Globus pallidus (tissue), 1 donor: ENCODE results near the gene PSMB10.
A peak's percentile ranks its signal among the peaks of the same experiment; 100 is the strongest.
"Not testable (repeated sequence)": the region's sequence is repeated elsewhere in the genome, so short reads cannot be mapped to it uniquely, and the experiment has no call there.

Experiments used
- DNase-seq: peaks from one replicate; pipeline ENCODE4 v3.0.0-alpha.2; 2015; ENCODE audit warnings: low spot score

The PSMB10 gene

DNA sequence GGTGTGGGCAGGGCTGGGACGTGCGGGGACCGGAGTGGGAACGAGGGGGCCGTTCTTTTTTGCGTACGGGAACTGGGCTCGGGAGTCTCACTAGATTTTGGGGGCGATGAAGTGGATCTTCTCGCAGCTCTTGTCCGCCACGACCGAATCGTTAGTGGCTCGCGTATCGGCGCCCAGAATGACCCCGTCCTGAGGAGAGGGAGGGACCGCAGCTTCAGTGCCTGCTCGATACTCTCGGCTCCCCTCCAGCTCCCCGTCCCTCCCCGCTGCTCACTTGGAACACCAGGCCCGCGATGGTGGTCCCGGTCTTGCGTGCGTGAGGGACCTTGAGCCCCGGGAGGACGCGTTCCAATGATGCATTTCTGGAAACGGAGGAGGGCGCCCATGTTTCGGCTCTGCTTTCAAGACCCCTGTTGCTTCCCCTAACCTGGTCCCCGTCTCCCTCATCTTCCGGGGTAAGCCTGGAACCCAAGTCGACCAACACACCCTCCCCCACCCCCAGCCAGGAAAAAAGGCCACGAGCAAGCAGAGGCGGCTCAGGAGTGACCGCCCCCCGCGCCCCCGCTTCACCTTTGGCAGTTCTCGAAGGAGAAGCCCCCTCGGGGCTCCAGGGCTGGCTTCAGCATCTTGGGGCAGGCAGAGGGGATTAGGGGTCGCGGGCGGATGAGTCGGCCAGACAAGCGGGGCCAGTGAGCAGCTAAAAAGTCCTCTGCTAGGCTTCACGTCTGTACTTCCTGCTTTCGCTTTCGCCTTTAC lies at the start of gene PSMB10:
TSS of gene PSMB10 (minus strand) at position 727 of the 756 bp plus-strand sequence. CDS start at position 626, 101 bp downstream.
- DNase-seq: no peak

DNA sequence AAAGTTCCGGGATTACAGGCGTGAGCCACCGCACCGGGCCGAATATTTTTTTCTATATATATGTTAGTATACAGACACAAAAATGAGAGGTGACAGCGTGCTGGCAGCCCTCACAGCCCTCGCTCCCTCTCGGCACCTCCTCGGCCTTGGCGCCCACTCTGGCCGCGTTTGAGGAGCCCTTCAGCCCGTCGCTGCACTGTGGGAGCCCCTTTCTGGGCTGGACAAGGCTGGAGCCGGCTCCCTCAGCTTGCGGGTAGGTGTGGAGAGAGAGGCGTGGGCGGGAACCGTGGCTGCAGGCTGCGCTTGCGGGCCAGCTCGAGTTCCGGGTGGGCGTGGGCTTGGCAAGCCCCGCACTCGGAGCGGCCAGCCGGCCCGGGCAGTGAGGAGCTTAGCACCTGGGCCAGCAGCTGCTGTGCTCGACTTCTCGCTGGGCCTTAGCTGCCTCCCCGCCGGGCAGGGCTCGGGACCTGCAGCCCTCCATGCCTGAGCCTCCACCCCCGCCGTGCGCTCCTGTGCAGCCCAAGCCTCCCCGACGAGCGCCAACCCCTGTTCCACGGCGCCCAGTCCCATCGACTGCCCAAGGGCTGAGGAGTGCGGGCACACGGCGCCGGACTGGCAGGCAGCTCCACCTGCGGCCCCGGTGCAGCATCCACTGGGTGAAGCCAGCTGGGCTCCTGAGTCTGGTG lies 45.5 kb upstream of the PSMB10 start:
- no peak for DNase-seq

DNA sequence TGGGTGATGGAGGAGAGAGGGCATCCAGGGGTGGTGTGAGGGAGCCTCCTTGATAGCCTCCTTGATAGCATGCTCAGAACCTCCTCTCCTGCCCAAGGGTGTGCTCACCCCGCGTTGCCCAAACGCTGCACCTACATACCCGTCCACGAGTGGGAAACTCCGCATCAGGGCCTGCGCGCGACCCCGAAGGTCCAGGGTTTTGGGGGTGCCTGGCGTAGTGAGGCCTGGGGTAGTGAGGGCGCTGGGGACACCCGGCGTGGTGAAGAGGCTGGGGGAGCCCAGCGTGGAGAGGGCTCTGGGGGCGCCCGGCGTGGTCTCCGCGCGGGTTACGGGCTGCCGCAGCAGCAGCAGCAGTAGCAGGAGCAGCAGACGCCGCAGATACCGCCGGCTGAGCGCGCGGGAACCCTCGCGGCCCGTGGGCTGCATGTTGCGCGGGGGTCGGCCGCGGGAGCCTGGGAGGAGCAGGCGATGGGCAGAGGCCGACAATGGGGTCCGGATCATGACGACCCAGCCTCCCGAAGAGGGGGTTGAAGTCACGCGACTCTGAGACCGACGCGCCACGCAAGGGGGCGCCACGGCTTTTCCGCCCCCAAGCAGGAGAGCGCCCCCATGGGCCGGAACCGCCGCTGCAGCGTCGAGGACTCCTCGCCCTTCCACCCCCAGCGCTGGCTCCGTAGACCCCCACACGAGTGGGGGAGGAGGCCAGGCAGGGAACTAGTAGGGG lies 43.5 kb upstream of the PSMB10 start, which contains the start of gene DPEP3:
TSS of gene DPEP3 (minus strand) at position 545 of the 724 bp plus-strand sequence. CDS start at position 426, 119 bp downstream.
- DNase-seq: no peak

DNA sequence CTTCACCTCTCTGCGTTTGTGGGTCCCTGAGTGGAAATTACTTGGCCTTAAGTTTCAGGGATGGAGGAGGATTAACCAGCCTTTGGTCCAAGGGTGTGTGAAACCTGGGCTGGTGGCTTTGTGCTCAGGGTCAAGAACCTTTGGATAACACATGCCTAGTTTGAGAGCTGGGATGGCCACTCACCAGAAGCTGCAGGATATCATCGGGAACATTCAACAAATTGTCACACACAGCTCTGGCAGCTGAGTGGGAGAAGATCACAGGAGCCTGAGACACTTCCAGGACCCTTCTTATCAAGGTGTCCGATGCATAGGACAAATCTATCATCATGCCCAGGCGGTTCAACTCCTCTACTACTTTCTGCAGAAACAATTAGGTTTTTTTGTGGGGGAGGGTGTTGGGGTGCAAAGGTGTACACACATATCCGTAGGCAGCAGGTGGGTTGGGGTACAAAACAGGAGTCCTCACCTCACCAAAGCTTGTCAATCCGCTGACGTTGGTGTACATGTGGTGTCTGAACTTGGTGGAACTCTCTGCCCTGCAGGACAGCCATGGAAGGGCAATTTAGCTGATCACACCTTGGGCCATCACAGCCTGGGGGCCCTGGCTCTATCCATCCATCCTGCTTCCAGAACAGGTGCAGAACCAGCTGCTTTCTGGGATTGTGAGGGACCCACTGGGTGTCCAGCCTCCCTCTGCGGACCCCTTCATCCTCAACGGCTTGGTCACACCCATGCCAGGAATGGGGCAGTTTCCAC lies 41.0 kb upstream of the PSMB10 start:
- DNase-seq: no peak

DNA sequence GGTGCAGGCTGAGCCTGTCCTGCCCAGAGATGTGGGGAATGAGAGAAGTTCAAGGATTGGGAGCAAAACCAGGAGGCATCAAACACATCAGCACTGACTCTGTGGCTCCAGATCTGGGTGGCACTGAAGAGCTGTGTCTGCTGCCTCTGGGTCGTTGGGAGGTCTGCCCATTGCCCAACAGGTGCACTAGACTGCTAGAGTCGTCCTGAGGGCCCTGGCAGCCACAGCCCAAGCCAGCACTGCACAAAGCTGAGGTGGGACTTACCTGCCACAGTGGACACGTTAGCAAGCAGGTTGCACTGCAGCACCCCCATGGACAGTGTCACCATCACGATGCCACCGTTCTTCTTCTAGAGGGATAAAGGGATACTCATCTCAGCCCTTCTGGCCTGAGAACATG lies 40.4 kb upstream of the PSMB10 start:
- DNase-seq: no peak

DNA sequence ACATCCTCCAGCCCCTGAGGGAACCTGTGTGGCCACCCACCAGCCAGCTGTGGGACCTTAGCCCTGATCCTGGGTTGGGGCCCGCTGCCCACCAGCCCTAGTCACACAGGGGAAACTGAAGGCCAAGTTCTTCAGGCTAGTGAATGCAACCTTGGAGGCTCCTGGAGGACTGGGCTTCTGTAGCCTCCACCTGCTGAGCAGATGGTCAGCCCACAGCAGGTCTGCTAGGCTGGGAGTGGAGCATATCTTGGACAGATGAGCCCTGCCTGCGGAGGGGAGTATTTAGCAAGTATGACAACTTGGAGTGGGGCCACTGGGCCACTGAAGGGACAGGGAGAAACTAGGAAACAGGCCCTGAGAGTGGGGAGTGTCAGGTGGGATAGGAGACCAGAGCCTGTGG lies 39.6 kb upstream of the PSMB10 start:
- DNase-seq: no peak

DNA sequence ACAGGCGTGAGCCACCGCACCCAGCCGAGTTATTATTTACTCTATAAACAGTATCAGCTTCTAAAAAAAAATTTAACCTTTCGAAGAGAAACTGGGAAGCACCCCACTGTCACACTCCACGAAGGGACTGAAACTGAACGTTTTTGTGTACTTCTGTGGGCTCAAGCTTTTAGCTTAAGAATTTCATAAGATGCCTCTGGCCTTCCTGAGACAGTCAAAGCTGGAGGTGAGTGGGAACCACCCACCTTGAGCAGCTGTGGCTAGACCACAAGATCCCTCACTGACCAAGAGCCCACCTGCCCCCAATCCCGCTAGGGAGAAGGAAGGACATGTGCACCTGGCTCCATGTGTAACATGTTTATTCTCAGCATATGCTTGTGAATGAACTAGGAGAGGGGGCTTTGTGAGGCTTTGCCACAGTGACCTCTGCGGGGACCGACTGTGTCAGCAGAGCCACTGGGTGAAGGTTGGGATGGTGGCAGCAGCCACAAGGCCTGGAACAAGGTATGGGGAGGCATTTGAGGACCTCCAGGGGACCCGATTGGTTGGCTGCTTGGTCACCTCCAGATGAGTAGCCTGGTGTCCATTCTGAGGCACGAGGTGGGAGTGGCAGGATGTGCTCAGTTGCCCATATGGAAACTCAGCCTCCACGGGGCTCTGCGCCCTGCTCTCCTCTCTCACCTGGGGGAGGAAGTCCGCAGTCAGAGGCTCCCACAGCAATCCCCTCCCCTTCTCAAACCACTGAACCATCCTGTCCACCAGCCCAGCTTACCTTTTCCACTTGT lies 38.9 kb upstream of the PSMB10 start:
- no peak for DNase-seq

DNA sequence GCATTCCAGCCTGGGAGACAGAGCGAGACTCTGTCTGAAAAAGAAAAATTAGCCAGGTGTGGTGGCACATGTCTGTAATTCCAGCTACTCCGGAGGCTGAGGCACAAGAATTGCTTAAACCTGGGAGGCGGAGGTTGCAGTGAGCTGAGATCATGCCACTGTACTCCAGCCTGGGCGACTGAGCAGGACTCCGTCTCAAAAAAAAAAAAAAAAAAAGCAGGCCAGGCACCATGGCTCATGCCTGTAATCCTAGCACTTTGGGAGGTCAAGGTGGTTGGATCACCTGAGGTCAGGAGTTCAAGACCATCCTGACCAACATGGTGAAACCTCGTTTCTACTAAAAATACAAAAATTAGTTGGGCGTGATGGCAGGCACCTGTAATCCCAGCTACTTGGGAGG lies 35.6 kb upstream of the PSMB10 start:
- DNase-seq: not testable (repeated sequence)

DNA sequence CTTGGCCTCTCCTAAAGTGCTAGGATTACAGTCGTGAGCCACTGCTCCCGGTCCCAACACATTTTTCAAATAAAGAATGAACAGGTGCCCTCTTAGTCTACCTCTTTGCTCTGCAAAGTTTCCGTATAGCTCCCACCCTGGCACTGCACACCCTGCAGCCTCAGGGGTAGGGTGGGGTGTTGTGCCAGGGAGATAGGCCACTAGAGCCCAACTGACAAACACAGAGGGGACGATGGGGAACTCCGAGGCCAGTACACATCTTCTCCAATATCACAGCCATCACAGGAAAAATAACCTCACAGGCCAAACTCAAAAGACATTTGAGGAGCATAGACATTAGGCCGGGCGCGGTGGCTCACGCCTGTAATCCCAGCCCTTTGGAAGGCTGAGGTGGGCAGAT lies 34.5 kb upstream of the PSMB10 start:
- DNase-seq: no peak

DNA sequence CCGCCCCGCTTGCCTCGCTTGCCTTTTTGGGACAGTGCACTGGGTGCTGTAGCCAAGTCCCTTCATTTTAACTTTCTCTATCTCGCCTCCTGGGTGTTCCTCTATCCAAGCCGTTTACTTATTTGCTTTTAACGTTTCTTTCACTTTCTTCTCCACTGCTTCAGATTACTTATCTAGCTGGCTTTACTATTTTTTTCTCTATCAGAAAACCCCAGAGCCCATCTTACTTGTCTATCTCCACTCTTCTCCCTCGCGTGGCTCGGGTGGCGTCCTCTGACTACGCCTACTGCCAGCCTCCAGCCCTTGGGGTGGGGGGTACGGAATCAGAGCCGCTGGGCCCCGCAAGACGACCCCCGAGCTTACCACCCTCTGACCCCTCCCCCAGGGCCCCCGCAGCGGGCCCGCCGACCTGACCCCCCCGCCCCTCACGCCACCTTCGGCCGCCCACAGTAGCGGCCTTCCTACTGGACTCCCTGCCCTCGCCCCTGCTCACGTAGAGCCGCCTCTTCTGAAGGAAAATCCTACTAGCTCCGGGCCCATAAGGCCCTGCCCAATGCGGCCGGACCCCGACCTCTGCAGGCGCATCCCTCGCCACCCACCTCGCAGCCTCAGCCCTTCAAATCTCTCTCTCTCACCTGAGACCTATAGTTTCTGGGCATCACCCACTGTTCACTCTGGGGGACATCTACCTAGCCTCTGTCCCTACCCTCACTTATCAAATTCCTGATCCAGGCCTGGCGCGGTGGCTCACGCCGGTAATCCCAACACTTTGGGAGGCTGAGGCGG lies 32.8 kb upstream of the PSMB10 start:
- DNase-seq: no peak

DNA sequence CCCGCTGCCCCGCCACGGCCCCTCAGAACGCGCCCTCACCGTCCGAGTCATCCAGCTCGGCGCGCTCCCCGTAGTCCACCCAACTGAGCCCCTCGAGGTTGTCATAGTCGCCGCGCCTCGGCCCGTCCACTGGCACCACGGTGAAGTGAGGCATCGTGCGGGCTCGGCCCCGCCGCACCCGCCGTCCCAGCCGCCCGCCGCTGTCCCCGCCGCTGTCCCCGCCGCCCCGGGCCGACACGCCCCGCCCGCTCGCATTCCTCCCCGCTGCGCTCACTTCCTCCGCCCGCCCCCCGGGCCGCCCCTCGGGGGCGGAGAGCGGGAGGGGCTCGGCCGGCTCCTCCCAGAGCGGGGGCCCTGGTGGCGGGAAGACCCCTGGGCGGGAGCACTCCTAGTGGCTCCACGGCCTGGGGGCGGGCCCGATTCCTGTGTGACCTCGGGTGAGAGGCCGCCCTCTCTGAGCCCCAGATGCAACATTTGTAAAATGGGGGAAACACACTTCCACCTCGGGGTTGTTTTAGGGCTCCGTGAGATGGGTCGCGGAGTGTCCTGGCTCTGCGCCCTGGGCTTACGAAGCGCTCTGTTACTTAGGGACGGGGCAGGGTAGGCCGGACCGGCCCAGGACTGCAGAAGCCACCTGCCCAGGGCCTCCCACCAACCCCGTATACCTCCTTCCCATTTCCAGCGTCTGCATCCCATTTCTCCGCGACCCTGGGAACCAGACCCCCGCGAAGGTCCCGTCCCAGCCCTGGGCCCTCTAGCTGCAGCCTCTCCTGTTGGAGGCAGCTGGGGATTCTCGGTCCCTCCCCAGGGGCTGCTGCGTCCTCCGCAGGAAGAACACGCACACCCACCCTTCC lies 32.0 kb upstream of the PSMB10 start, which contains the start of gene SLC12A4:
TSS of gene SLC12A4 (minus strand) at position 238 of the 854 bp plus-strand sequence. CDS start at position 154, 84 bp downstream.
- DNase-seq: peak; percentile 55

DNA sequence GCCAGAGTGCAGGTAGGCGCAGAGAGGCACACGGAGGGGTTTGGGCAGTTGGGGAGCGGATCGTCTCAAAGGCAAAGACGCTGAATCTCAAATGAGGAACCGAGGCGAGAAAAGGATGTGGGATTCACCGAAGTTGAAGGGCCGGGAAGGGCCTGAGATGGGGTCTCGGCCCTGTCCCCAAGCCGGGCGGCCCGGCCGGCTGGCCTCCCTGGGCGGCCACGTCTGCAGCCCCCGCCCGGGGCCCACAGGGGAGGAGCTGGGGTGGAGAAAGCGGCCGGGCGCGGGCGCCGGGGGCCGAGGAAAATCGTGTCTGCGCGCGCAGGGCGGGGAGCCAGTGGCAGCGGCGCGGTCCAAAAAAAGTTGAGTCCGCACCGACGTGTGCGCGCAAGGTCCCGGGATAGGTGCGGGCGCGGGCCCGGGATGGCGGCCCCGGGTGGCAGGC lies 31.3 kb upstream of the PSMB10 start:
- no peak for DNase-seq

DNA sequence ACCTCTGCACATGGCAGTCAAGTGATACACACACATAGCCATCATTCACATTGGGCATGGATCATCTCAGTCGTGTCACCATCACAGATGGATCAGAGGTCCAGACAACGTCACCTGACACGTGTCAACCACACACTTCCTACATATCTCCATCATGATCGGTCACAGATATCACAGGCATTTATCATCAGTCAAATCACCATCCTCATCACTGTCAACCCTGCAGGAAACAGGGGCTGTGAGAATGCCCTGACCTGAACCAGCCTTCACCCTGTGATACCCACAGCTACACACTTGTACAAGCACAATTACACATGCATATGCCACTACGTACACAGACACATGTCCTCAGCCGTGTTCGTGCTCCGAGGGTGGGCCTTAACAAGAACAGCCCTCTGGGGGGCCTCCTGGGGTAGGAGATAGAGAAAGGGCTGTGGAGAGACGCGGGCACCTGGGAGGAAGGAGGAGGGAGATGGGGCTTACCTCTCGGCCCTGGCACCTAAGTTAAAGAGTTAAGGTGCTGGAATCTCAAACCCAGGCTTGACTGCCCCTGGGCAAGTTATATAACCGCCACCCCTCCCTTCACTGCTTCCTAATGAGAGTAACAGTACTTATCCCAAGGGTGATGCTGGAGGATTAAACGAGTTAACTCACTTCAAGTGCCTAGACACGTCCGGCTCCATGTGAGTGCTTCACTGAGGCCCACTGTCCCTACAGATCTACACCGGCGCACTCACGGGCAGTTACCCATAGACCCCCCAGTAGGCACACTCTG lies 30.7 kb upstream of the PSMB10 start:
- DNase-seq: no peak

DNA sequence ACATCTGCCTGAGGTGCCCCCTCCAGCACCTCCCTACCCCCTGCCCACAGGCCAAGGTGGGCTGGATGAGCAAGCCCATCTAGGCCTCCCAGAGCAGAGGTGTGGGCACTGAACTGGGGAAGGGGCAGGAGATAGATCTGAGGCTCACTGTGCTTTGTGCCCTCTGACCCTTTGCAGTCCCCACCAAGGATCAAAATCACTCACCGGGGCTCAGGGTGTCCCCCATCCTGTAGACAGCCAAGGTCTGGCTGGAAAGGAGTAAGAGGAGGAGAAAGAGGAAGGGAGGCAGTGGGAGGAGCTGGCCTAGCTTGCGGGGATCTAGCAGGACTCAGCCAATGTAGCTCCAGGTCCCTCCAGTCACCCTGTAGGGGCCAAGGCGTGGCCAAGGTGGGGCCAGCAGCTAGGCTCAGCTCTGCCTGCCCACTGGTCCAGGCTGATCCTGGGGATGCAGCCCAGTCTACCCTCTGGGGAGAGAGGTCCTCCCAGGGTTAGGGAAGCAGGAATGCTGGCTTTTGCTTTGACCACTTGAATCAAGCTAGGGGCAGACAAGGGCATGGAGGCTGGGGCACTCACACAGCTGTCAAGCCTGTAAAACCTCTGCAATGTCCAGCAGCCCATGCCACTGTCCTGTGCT lies 30.0 kb upstream of the PSMB10 start:
- DNase-seq: no peak

DNA sequence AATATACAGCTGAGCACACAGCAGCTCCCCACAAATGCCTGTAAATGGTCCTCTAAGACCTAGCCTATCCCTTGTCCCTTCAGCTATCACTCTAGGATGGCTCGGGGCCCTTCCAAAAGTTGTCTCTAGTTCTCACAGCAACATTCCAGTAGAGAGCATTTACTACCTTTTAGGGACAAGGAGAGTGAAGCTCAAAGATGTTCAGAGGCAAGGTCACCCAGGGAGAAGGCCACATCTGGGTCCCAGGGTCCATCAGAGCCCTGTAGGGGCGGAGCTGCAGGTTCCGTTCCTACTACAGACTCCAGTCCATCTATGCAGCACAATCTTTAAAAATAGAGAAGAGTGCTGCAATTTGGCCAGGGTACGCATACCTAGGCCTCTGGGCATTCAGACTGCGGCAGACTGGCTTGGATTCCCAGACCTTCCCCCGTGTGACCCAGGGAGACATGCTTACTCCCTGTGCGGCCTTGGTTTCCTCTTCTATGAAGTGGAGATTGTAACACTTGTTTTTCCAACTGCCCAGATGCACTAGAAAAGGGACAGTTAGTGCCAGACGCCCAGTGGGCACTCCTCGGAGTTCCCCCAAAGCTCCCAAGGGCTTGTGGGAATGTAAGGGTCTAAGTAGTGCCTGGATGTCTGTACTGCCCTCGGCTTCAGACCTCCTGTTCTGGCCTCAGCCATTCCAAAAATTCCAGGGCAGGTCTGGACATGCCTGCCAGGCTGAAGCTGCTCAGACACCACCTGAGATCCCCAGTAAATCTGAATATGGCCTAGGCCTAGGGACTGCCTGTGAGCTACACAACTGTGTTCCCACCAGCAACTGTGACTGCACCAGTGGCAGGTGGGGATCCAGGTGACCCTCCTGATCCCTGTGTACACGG lies 29.3 kb upstream of the PSMB10 start:
- no peak for DNase-seq

DNA sequence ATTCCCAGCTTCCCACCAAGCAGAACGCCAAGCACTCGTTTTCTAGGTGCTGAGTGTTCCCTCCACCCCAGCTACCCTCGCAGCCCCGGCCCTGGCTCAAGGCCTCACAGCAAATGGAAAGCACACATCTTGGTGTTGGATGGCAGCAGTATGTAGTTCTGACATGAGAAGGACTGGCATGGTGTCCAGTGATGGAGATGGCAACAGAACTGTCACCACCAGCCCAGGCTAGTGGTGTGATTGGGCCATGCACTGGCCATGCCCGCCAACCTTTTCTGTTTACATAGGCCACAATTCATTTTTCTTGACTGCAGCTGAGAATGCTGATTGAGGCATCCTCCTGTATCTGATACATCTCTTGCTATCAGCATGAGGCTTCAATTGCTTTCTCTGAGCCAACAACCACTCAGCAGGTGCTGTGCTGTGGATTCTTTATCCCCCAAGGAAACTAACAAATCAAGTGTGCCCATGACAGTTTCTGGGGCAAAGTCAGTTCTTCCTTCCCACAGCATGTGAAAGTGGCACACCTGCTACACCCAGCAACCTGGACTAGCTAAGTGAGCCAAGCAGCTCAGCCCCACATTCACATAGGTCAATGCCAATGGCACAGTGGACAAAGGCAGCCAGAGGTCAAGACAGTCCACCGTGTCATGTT lies 28.0 kb upstream of the PSMB10 start:
- no peak for DNase-seq
